Hepatic stellate cell (primary cell): Measurements from ENCODE around the gene RBMXL3.
"Not testable (repeated sequence)": the region's sequence is repeated elsewhere in the genome, so short reads cannot be mapped to it uniquely, and the experiment has no call there.

Experiments
- DNase-seq: peaks from one replicate; pipeline ENCODE4 v3.0.0; 2011; ENCODE audit warnings: low spot score

Gene RBMXL3

GRCh38 chrX:115189110-115189509 lies at the start of gene RBMXL3:
Gene RBMXL3 (plus strand): TSS chrX:115189410. CDS start chrX:115189442, 32 bp downstream.
- DNase-seq: no peak

GRCh38 chrX:115142057-115142456 lies 47.2 kb upstream of the RBMXL3 start:
- no peak for DNase-seq

GRCh38 chrX:115147220-115147619 lies 42.0 kb upstream of the RBMXL3 start:
- DNase-seq: peak; percentile 1

GRCh38 chrX:115173181-115173580 lies 16.0 kb upstream of the RBMXL3 start:
- DNase-seq: no peak

- DNase-seq: no peak
Measured at GRCh38 chrX:115174548-115174947, 14.7 kb upstream of the RBMXL3 start.

- DNase-seq: no peak
Measured at GRCh38 chrX:115177932-115178331, 11.3 kb upstream of the RBMXL3 start.

- no peak for DNase-seq
Measured at GRCh38 chrX:115178473-115178872, 10.7 kb upstream of the RBMXL3 start.

GRCh38 chrX:115183980-115184379 lies 5.2 kb upstream of the RBMXL3 start:
- DNase-seq: no peak

GRCh38 chrX:115189646-115190635 lies 731 bp downstream of the RBMXL3 start:
- no peak for DNase-seq

GRCh38 chrX:115190636-115191489 lies 1.7 kb downstream of the RBMXL3 start:
- DNase-seq: no peak

GRCh38 chrX:115191490-115192243 lies 2.5 kb downstream of the RBMXL3 start:
- DNase-seq: no peak

GRCh38 chrX:115192244-115192700 lies 3.1 kb downstream of the RBMXL3 start:
- no peak for DNase-seq

- no peak for DNase-seq
Measured at GRCh38 chrX:115204040-115204439, 14.8 kb downstream of the RBMXL3 start.

GRCh38 chrX:115209547-115209946 lies 20.3 kb downstream of the RBMXL3 start:
- not testable (repeated sequence) for DNase-seq

GRCh38 chrX:115214151-115214550 lies 24.9 kb downstream of the RBMXL3 start:
- DNase-seq: no peak

GRCh38 chrX:115214605-115215004 lies 25.4 kb downstream of the RBMXL3 start:
- no peak for DNase-seq

- not testable (repeated sequence) for DNase-seq
Measured at GRCh38 chrX:115217346-115217745, 28.1 kb downstream of the RBMXL3 start.

- no peak for DNase-seq
Measured at GRCh38 chrX:115226929-115227328, 37.7 kb downstream of the RBMXL3 start.

GRCh38 chrX:115229337-115230003 lies 40.3 kb downstream of the RBMXL3 start:
- no peak for DNase-seq

GRCh38 chrX:115232933-115233496 lies 43.8 kb downstream of the RBMXL3 start:
- DNase-seq: no peak
